Measurements from ENCODE around the gene PSD4.

Gene PSD4

GRCh38 chr2:113164215-113164929 lies 9.4 kb upstream of the PSD4 start:
- Histone ChIP-seq H3K9ac (ENCODE audit: insufficient read length, low read depth) (no peak overlapping the region), H3K36me3 (ENCODE audit: insufficient read depth, insufficient read length, low read length) (no peaks in the 10 kb centered on the region), H3K4me1 (ENCODE audit: insufficient read depth, insufficient read length) (peaks cover 4% of the 10 kb centered on the region), H3K9me3 (ENCODE audit: insufficient read depth, low read length) (no peaks in the 10 kb centered on the region), H3K4me3 (ENCODE audit: insufficient read length, low read depth) (no peak overlapping the region), H3K27me3 (ENCODE audit: insufficient read depth, insufficient read length) (peaks cover 2% of the 10 kb centered on the region)
- TF ChIP-seq SUZ12 (IDR thresholded peaks at IDR 0.05; ENCODE audit: extremely low read depth, insufficient read depth, insufficient read length) (no peak), YY1 (IDR thresholded peaks at IDR 0.05; ENCODE audit: insufficient read depth, insufficient read length) (no peak), ZNF274 (IDR thresholded peaks at IDR 0.05; ENCODE audit: low read depth, low read length) (no peak)
- DNase-seq (ENCODE audit: low read depth, low spot score) = no peak

GRCh38 chr2:113164930-113165585 lies 8.7 kb upstream of the PSD4 start:
- TF ChIP-seq SUZ12 (IDR thresholded peaks at IDR 0.05; ENCODE audit: extremely low read depth, insufficient read depth, insufficient read length) = no peak
- no peak for TF ChIP-seq ZNF274 (IDR thresholded peaks at IDR 0.05; ENCODE audit: low read depth, low read length)
- TF ChIP-seq YY1 (IDR thresholded peaks at IDR 0.05; ENCODE audit: insufficient read depth, insufficient read length) = no peak
- Histone ChIP-seq H3K27me3 (ENCODE audit: insufficient read depth, insufficient read length) (no peaks in the 10 kb centered on the region), H3K4me3 (ENCODE audit: insufficient read length, low read depth) (no peak overlapping the region), H3K9ac (ENCODE audit: insufficient read length, low read depth) (no peak overlapping the region), H3K4me1 (ENCODE audit: insufficient read depth, insufficient read length) (peaks cover 4% of the 10 kb centered on the region), H3K36me3 (ENCODE audit: insufficient read depth, insufficient read length, low read length) (no peaks in the 10 kb centered on the region), H3K9me3 (ENCODE audit: insufficient read depth, low read length) (no peaks in the 10 kb centered on the region)
- no peak for DNase-seq (ENCODE audit: low read depth, low spot score)

GRCh38 chr2:113166187-113166645 lies 7.6 kb upstream of the PSD4 start:
- H3K9me3 ChIP-seq (ENCODE audit: insufficient read depth, low read length) = no peaks in the 10 kb centered on the region
- H3K27me3 ChIP-seq (ENCODE audit: insufficient read depth, insufficient read length) = no peaks in the 10 kb centered on the region
- no peak overlapping the region for H3K4me3 ChIP-seq (ENCODE audit: insufficient read length, low read depth)
- no peak for TF ChIP-seq SUZ12 (IDR thresholded peaks at IDR 0.05; ENCODE audit: extremely low read depth, insufficient read depth, insufficient read length)
- TF ChIP-seq ZNF274 (IDR thresholded peaks at IDR 0.05; ENCODE audit: low read depth, low read length) = no peak
- no peak for DNase-seq (ENCODE audit: low read depth, low spot score)
- no peak overlapping the region for H3K9ac ChIP-seq (ENCODE audit: insufficient read length, low read depth)
- H3K4me1 ChIP-seq (ENCODE audit: insufficient read depth, insufficient read length) = peaks cover 4% of the 10 kb centered on the region
- no peaks in the 10 kb centered on the region for H3K36me3 ChIP-seq (ENCODE audit: insufficient read depth, insufficient read length, low read length)

- H3K4me1 ChIP-seq (ENCODE audit: insufficient read depth, insufficient read length) = peaks cover 4% of the 10 kb centered on the region
- H3K4me3 ChIP-seq (ENCODE audit: insufficient read length, low read depth) = no peak overlapping the region
- H3K36me3 ChIP-seq (ENCODE audit: insufficient read depth, insufficient read length, low read length) = no peaks in the 10 kb centered on the region
- no peaks in the 10 kb centered on the region for H3K27me3 ChIP-seq (ENCODE audit: insufficient read depth, insufficient read length)
- no peaks in the 10 kb centered on the region for H3K9me3 ChIP-seq (ENCODE audit: insufficient read depth, low read length)
- no peak overlapping the region for H3K9ac ChIP-seq (ENCODE audit: insufficient read length, low read depth)
- TF ChIP-seq SUZ12 (IDR thresholded peaks at IDR 0.05; ENCODE audit: extremely low read depth, insufficient read depth, insufficient read length) (no peak), ZNF274 (IDR thresholded peaks at IDR 0.05; ENCODE audit: low read depth, low read length) (no peak), YY1 (IDR thresholded peaks at IDR 0.05; ENCODE audit: insufficient read depth, insufficient read length) (no peak)
- DNase-seq (ENCODE audit: low read depth, low spot score) = no peak
Measured at GRCh38 chr2:113167115-113167932, 6.4 kb upstream of the PSD4 start.

- Histone ChIP-seq H3K4me1 (ENCODE audit: insufficient read depth, insufficient read length) (peaks cover 4% of the 10 kb centered on the region), H3K36me3 (ENCODE audit: insufficient read depth, insufficient read length, low read length) (no peaks in the 10 kb centered on the region), H3K9me3 (ENCODE audit: insufficient read depth, low read length) (no peaks in the 10 kb centered on the region), H3K4me3 (ENCODE audit: insufficient read length, low read depth) (no peak overlapping the region), H3K9ac (ENCODE audit: insufficient read length, low read depth) (no peak overlapping the region), H3K27me3 (ENCODE audit: insufficient read depth, insufficient read length) (no peaks in the 10 kb centered on the region)
- TF ChIP-seq YY1 (IDR thresholded peaks at IDR 0.05; ENCODE audit: insufficient read depth, insufficient read length) (no peak), SUZ12 (IDR thresholded peaks at IDR 0.05; ENCODE audit: extremely low read depth, insufficient read depth, insufficient read length) (no peak), ZNF274 (IDR thresholded peaks at IDR 0.05; ENCODE audit: low read depth, low read length) (no peak)
- DNase-seq (ENCODE audit: low read depth, low spot score) = no peak
Measured at GRCh38 chr2:113167962-113168340, 5.8 kb upstream of the PSD4 start.

GRCh38 chr2:113169002-113169530 lies 4.7 kb upstream of the PSD4 start:
- no peak for DNase-seq (ENCODE audit: low read depth, low spot score)
- Histone ChIP-seq H3K9me3 (ENCODE audit: insufficient read depth, low read length) (no peaks in the 10 kb centered on the region), H3K27me3 (ENCODE audit: insufficient read depth, insufficient read length) (no peaks in the 10 kb centered on the region), H3K9ac (ENCODE audit: insufficient read length, low read depth) (no peak overlapping the region), H3K36me3 (ENCODE audit: insufficient read depth, insufficient read length, low read length) (no peaks in the 10 kb centered on the region), H3K4me1 (ENCODE audit: insufficient read depth, insufficient read length) (peaks cover 11% of the 10 kb centered on the region), H3K4me3 (ENCODE audit: insufficient read length, low read depth) (no peak overlapping the region)
- no peak for TF ChIP-seq YY1 (IDR thresholded peaks at IDR 0.05; ENCODE audit: insufficient read depth, insufficient read length)
- TF ChIP-seq SUZ12 (IDR thresholded peaks at IDR 0.05; ENCODE audit: extremely low read depth, insufficient read depth, insufficient read length) = no peak
- TF ChIP-seq ZNF274 (IDR thresholded peaks at IDR 0.05; ENCODE audit: low read depth, low read length) = no peak

All from NT2/D1 (cell line).